ENCODE measurements around the gene POU2AF3.
"Not testable (repeated sequence)": the region's sequence is repeated elsewhere in the genome, so short reads cannot be mapped to it uniquely, and the experiment has no call there.

Gene POU2AF3, protein sequence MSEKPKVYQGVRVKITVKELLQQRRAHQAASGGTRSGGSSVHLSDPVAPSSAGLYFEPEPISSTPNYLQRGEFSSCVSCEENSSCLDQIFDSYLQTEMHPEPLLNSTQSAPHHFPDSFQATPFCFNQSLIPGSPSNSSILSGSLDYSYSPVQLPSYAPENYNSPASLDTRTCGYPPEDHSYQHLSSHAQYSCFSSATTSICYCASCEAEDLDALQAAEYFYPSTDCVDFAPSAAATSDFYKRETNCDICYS

DNA sequence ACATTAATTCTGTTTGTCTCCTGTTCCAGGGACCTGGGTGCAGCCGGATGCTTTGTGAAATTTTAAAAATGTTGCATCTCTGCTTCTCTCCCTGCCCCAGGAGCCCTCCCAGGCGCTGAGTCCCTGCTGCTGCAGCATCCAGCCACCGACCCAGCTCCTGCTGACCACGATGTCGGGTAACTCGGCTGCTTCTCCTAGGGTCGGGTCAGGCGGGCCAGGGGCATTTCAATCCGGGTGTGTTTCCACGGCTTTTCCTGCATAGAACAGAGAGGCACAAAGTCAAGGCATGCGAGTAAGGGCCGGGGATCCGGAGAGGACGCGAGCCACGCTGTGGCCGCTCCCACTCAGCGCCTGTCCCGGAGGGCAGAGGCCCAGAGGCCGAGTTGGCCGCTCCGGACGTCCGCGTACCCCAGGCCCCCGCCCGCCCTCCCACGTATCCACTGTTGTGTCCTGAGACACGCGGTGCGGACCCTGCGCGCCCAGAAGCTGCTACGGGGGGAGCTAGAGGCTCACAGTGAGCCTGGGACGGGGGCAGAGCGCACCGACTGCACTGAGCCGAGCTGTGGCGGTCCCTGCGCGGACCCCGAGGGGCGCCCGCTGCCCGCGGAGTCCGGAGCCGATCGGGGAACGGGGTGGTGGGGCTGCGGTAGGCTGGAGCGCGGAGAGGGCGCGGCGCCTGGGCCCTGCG is at the start of gene POU2AF3:
POU2AF3 (plus strand) TSS at position 134 of the 688 bp plus-strand sequence; CDS start at position 170, 36 bp downstream.
- DNase-seq = no peak

DNA sequence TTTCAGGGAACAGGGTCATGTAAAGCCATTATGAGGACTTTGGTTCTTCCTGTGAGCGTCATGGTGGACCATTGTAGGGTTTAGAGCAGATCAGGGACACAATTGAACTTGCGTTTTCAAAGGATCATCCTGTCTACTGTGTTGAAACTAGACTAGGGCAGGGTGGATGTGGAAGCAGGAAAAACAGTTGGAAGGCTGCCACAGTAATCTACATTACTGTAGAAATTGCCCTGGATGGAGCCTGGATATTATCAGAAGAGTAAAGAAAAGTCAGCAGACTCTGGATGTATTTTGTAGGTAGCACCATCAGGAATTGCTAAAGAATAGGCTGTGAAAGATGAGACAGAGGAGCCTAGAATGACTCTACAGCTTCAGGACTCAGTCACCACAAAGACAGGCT is 47.4 kb upstream of the POU2AF3 start:
- no peak for DNase-seq

DNA sequence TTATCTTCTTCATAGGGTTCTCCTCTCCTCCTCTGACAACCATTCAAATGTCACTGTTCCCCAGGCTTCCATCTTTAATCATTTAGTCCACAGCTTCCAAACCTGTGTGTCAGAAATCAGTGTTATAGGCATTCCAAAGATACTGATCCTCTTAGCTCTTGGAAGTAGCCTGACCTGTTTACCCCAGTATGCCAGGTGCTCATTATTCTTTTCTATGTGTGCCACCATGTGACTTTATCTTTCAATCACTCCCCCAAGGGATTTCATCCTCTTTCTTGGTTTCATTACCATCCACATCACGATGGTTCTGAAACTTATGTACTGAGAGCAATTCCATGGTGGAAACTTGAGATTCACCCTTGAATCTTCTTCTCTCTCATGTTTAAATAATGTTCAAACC is 45.2 kb upstream of the POU2AF3 start:
- DNase-seq = no peak

DNA sequence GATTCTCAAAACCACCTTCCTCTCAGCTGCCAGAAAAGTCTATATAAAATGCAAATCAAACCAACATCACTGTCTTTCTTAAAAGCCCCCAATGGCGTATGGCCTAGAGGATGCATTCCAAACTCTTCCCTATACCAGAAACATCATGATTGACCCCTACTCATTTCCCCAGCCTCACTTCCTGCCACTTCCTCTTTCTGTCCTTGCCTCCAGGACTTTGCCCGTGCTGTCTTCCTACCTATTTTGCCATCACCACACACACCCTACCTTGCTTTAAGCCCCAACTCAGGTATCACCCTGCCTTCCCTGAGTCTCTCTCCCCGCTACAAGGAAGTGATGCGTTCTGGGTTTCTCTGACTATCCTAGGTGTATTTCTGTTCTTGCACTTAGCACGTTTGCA is 44.7 kb upstream of the POU2AF3 start:
- DNase-seq = no peak

DNA sequence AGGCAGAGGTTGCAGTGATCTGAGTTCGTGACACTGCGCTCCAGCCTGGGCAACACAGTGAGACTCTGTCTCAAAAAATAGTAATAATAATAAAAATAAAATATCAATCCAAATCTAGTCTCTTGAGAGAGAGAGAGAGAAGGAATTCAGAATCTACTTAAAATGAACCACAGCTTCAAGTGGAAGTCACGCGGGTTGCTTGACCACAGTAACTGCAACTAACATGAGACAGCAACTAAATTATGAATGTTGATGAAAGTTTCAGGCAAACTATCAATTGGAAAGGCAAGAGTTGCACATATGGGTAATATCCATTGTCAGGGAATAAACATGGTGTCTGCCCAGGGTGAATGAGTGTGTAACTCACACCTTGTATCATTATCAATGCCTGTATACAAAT is 40.3 kb upstream of the POU2AF3 start:
- no peak for DNase-seq

DNA sequence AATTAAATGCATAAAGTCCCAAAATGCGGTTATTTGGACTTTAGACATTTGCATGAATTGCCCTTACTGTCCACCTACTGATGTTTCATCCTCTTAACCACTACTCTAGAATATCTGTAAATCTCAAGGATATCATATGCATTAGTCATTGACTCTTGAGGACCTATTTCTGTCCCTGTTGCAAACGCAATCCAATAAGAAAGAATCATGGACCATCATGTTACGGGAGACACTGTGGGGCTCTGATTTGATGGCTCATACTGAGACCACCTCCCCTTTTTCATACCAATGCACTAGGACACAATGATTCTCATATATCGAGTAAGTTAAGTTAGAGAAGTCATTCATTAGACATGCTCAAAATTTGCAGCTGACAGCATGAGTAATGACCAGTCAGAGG is 38.5 kb upstream of the POU2AF3 start:
- no peak for DNase-seq

DNA sequence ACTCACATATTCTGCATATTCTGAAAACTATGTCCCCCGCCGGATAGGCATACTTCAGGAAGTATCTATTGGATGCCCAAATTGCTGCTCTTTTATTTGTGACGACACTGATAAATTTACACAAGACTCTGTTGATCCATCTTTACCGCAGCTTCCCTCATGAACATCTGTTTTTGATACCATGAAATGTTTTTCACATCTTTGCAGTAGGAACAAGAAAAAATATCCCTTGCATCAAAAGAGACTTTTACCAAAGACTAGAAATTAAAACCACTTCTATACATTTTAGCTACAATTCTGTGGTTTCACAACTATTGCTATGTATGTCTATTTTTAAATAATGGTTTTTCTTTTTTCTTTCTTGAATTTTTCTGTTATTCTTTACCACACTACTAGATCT is 37.5 kb upstream of the POU2AF3 start:
- no peak for DNase-seq

DNA sequence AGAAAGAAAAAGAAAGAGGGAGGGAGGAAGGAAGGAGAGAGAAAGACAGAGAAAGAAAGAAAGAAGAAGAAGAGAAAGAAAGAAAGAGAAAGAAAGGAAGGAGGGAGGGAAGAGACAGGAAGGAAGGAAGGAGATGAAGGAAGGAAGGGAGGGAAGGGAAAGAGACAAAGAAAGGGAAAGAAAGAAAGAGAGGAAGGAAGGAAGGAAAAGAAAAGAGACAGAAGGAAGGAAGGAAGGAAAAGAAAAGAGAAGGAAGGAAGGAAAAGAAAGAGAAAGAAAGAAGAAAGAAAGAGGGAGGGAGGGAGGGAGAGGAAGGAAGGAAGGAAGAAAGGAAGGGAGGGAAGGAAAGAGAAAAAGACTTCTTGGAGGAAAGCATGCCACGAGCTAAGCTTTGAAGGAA is 33.7 kb upstream of the POU2AF3 start:
- DNase-seq = no peak

DNA sequence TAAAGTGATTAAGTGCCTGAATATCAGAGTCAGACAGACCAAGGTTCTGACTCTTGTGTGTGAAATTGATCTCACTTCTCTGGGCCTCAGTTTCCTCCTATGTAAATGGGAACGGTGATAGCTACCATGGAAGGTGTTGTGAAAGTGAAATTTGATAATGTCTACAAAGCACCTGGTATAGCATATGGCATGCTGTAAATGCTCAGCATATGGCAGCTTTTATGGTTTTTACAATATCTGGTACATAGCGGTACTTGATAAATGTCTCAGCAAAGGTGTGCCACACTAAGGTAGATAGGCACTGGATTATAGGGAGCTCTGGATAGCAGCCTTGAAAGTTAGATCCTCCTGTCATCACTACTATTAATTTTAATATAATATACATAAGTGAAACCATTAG is 32.9 kb upstream of the POU2AF3 start:
- DNase-seq = no peak

DNA sequence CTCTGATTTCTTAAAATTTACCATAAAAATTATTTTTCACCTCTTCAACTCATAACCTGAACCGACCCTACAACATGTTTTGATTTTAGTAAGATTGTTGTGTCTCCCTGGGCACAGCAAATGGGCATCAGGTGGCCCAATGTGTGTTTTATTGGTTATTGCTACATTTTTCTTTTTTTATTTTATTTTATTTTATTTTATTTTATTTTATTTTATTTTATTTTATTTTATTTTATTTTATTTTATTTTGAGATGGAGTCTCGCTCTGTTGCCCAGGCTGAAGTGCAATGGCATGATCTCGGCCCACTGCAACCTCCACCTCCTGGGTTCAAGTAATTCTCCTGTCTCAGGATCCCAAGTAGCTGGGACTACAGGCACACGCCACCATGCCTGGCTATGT is 30.0 kb upstream of the POU2AF3 start:
- DNase-seq = not testable (repeated sequence)

DNA sequence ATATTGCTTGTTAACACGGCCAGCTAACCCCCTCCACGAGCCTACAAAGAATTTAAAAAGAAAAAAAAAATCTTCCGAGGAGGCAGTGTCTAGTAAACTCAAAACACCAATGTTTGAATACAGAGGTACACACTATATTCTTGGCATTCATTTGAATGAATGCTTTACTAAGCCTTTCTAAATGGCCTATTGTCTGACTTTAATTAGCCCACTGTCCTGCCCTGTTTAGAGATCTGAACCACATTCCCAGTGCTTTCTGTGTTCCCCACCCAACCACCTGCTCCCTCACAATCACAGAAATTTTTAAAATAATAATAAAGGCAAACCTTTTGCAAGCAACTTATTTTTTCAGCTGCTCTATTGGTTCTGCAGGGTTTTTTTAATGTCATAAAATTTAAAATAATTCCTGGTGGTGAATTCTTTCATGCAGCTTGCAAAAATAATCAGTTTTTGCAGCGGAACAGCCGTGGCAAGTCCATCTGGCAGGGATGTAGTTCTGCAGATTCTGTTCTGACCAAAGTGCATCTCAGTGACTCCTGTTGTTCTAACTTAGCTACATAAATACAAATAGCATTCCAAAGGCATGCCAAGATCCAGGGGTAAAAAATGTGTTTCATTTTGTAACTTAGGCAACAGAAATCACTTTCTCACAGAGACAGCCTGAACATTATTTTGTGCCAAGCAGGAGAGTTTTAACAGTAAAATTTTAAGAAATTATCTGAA is 29.0 kb upstream of the POU2AF3 start:
- no peak for DNase-seq

DNA sequence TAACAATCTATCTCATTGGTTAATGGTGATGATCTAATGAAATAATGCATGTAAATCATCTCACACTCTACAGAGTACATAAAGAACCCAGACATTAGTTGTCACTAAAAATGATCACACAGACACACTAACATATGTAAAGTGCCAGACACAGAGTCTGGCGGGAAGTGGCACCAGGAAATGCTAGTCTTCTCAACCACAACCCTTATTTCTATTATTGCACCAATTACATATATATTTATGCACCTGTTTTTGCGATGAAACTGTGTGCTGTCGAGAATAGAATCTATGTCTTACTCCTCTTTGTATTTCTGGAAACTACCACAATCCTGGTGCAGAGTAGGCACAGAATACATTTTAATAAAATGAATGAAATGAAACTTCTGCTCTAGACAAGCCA is 25.9 kb upstream of the POU2AF3 start:
- DNase-seq = no peak

DNA sequence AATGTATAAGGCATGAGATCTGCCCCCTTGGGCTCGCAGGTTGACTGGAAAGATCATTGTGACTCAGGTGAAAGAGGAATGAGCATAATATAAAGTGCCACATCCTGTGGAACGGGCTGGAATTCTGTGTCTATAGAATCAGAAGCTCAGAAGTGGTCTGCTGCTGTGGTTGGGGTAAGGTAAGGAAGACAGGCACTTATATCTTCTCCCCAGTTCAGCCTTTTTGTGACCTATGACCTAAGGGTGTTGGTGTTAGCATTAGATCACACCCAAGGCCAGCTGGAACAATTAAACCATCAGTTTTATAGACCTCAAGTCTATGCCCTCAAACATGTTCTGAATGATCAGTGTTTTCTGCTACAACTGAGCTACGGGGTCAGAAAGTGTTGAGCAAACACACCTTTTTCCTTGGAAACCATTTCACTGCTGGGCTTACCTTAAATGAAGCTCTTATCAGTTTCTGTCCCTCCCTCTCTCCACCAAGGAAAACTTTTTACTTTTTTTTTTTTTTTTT is 15.7 kb upstream of the POU2AF3 start:
- no peak for DNase-seq

DNA sequence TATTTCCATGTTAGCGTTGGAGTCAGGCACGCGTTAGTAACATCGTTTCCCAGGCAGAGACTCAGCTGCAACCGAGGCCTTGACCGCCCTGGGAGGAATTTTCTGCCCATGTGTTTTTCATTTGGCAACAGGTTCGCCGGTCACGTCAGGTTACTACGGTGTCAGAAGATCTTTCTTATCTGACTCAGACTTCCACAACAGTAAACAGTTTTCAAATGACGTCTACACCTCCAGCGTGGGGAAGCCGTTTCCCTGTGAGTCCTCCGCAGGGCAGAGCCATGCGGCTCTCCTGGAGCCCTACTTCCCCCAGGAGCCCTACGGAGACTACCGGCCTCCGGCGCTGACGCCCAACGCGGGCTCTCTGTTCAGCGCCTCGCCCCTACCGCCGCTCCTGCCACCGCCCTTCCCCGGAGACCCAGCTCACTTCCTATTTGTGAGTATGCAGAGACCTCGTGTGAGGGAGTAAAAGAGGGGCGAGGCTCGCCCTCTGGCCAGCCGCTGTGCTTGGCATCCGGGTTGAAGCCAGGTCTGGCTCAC is 14.3 kb upstream of the POU2AF3 start:
- no peak for DNase-seq

DNA sequence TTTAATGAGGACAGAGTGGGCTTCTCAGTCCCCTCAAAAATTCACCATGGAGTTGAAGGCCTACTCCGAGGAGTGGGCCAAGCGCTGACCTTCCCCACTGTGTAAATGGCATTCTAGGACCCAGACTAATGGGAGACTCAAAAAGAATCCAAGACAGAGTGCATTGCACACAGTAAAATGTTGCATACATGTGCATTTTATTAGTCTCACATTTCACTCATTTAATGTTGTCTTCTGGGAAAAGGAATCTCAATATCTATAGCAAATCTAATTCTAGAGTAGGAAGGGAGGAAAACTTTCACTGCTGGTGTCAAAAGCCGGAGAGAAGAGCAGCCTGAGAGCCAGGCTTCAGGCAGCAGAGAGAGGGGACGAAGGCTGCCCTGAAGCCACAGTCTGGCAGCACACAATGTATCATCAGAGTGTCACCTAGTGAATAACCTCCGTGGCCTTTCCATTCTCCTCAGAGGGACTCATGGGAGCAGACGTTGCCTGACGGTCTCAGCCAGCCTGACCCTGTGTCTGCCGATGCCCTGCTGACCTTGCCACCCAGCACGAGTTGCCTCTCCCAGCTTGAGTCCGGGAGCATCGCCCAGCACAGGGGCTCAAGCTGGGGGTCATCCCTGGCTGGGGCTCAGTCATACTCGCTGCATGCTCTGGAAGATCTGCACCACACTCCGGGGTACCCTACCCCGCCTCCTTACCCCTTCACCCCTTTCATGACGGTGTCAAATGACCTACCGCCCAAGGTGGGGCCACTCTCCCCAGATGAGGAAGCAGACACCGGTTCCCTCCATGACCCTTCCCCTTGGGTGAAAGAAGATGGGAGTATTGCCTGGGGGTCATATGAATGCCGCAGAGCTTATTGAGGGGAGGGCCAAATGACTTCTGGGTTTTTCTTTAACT is 12.9 kb upstream of the POU2AF3 start:
- DNase-seq = no peak

DNA sequence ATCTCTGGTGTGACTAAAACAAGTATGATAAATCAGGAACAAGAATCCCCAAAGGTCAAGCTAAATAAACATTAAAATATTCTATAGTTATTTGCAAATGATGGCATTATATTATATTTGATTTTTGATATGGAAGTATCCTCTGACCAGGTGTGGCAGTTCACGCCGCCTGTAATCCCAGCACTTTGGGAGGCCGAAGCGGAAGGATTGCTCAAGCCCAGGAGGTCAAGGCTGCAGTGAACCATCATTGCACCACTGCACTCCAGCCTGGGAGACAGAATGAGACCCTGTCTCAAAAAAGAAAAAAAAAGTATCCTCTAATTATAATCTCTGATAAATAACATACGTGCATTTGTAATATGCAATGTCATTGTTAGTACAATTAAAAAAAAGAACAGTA is 6.6 kb upstream of the POU2AF3 start:
- DNase-seq = no peak

DNA sequence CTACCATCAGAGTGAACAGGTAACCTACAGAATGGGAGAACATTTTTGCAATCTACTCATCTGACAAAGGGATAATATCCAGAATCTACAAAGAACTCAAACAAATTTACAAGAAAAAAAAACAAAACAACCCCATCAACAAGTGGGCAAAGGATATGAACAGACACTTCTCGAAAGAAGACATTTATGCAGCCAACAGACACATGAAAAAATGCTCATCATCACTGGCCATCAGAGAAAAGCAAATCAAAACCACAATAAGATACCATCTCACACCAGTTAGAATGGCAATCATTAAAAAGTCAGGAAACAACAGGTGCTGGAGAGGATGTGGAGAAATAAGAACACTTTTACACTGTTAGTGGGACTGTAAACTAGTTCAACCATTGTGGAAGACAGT is 5.9 kb upstream of the POU2AF3 start:
- DNase-seq = not testable (repeated sequence)

DNA sequence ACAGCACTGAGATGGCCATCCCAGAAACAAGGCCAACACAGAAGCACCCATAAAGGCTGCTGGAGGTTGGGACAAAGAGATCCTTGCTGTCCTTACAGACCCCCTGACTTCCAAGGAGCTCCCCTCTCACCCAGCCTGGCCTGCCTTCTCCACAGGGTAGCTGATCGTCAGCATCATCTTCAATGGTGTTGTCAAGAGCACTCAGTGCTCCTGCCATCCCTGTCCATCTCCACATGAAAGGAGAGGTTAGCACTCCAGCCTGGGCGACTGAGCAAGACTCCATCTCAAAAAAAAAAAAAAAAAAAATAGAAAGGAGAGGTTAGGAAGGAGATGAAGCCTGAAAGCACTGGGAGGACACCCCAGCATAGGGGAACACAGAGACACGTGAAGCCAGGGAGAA is 2.1 kb upstream of the POU2AF3 start:
- no peak for DNase-seq

DNA sequence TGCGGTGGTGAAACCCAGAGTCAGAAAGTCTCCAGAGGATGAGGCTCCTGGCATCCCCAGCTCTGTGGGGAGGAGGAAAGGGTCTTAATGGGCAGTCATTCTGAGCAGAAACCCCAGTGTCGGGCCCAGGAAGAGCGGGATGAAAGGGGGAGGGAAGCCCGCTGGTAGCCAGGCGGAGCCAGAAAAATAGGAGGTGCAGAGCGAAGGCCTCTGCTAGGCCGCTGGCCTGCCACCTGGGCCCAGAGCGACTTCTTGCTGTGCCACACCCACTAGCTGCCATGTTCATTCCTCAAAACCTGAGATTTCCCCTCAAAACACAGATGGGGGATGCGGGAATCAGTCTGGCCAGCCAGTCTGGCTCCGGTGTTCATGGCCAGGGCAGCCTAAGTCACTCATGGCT is 650 bp upstream of the POU2AF3 start:
- DNase-seq = no peak

DNA sequence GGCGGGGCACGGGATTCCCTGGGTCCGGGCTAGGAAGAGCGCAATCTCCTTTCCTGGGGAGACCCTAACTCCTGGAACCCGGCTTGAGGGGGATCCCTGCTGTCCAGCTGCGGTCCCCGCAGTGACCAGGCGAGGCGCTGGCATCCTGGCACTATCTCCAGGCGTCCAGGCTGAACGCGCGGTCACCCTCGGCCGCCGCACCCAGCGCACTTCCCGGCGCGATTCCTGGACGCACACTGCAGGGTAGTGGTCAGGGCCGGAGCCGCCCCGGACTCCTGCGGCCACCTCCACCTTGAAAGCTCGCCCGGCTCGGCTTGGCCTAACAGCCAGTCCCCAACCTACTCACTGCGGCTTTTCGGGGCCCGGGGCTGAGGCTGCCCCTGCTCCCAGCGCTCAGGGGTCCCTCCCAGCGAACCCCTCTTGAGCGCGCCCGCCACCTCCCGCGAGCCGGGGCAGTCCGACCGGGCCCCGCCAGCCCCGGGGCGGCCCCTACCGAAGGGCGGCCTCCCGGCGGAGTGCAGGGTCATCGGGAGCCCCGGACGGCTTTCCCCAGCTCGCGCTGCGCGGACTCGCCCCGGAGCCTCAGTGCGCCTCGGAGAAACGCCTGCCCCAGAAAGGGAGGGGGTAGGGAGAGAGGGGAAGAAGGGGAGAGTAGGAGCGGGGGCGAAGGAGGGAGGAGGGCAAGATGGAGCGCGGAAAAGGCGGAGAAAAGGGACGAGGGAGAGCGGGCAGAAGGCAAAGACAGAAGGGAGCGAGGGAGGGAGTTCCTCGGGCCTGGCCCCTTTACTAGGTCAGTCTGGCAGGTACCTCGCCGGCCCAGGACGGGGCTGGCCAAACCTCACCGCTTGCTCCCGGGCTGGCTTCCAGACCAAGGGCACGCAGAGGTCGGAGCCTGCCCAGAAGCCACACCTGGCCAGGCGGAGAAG is 1.0 kb downstream of the POU2AF3 start:
- no peak for DNase-seq

DNA sequence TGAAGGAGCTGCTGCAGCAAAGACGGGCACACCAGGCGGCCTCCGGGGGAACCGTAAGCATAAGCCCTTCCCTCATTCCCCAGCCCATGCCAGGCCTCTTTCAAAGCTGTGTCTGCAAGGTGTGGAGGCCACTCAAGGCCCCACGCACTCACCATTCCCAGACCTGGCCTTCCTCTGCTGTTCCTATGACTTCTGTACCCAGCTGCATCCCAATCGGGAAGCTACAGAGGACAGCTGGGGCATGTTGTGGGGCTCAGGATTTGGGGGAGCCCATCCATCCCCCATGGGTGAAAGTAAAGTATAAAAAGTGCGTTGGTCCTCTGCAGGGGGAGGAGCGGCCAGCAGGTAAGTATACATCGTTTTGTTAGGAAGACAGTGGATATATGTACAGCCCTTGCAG is 2.2 kb downstream of the POU2AF3 start:
- no peak for DNase-seq
